Common myeloid progenitor, CD34-positive (primary cell): ENCODE data around the gene HPGD.

Experiments
- CTCF ChIA-PET: fragments of 350-600 bp; sonication (Branson Sonifier 250); formaldehyde crosslinking; loops from one replicate; lab custom pipeline; 2021; ENCODE audit warnings: antibody characterized with exemption; lab: Charles Lee
- POLR2A ChIA-PET: fragments of 350-600 bp; sonication (Branson Sonifier 250); formaldehyde crosslinking; loops from one replicate; lab custom pipeline; 2021; ENCODE audit warnings: antibody characterized with exemption; lab: Charles Lee
- DNase-seq, 3 donors: peaks; one replicate each; pipeline versions ENCODE4 v3.0.0 to v3.0.0-alpha.2; 2013
- H3K27ac ChIP-seq, 2 experiments: 1 replicate in 1 of 2; 2 replicates in 1 of 2; pipeline ENCODE4 v1.7.0; 2013; ENCODE audit warnings: inconsistent platforms in 2 of 2, low read length in 2 of 2, mild to moderate bottlenecking in 2 of 2, low read depth in 1 of 2, moderate library complexity in 1 of 2; ENCODE audit not compliant: severe bottlenecking in 2 of 2, insufficient read depth in 1 of 2, poor library complexity in 1 of 2
- H3K27me3 ChIP-seq, 5 experiments: replicated peaks in 2 of 5; 1 replicate in 3 of 5; 2 replicates in 2 of 5; pipeline versions ENCODE4 v1.6.1 to v1.7.0; 2013; ENCODE audit warnings: low read length in 4 of 5, mild to moderate bottlenecking in 2 of 5, moderate library complexity in 2 of 5, inconsistent platforms in 1 of 5; ENCODE audit not compliant: insufficient read depth in 5 of 5, control insufficient read depth in 4 of 5
- H3K36me3 ChIP-seq, 4 experiments: 1 replicate in 2 of 4; 2 replicates in 2 of 4; pipeline versions ENCODE4 v1.6.1 to v1.7.0; 2013; ENCODE audit warnings: low read length in 3 of 4, control low read depth in 1 of 4, mild to moderate bottlenecking in 1 of 4; ENCODE audit not compliant: control insufficient read depth in 4 of 4, insufficient read depth in 4 of 4
- H3K4me1 ChIP-seq, 4 experiments: 1 replicate in 3 of 4; 2 replicates in 1 of 4; pipeline versions ENCODE4 v1.6.1 to v1.7.1; 2013; ENCODE audit warnings: low read length in 3 of 4, mild to moderate bottlenecking in 3 of 4, control low read depth in 1 of 4, inconsistent platforms in 1 of 4, moderate library complexity in 1 of 4; ENCODE audit not compliant: control insufficient read depth in 4 of 4, insufficient read depth in 4 of 4; ENCODE audit errors: control extremely low read depth in 1 of 4
- H3K4me3 ChIP-seq, 7 experiments: 1 replicate in 4 of 7; 2 replicates in 3 of 7; pipeline versions ENCODE4 v1.5.1 to v1.7.0; 2013; ENCODE audit warnings: mild to moderate bottlenecking in 7 of 7, low read length in 6 of 7, moderate library complexity in 6 of 7, inconsistent platforms in 2 of 7, low read depth in 2 of 7, control low read depth in 1 of 7; ENCODE audit not compliant: insufficient read depth in 4 of 7, control insufficient read depth in 1 of 7; ENCODE audit errors: extremely low read depth in 1 of 7
- H3K9me3 ChIP-seq, 5 experiments: 1 replicate in 4 of 5; 2 replicates in 1 of 5; pipeline versions ENCODE4 v1.6.1 to v1.7.1; 2013; ENCODE audit warnings: low read length in 4 of 5, mild to moderate bottlenecking in 2 of 5, inconsistent platforms in 1 of 5, low read depth in 1 of 5, moderate library complexity in 1 of 5; ENCODE audit not compliant: control insufficient read depth in 4 of 5, insufficient read depth in 2 of 5; ENCODE audit errors: control extremely low read depth in 1 of 5
- WGBS: methylation state at CpG from one replicate; pipeline ENCODE4 v1.1.5; 2013; ENCODE audit not compliant: insufficient coverage; 5-methylcytosine and 5-hydroxymethylcytosine counted together

Gene HPGD

DNA sequence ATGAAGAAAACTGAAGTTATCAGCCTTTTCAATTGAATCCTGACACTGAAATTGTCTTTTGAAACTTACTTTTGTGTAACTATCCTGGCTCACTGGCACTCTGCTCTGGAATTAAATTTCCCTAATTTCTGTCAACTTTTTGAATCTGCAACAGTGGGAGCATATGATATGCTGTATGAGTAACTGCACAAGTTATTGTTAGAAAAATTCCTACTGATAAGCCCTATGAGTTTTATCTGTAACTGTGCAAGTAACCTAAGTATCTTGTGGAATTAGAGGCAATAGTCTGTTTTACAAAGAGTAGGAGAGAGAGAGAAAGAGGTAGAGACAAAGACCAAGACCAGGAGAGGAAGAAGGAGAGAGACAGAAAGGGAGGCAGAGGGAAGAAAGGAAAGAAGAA lies 9.2 kb upstream of the HPGD start:
- Histone ChIP-seq H3K27me3 (no peaks in the 10 kb centered on the region), H3K36me3 (no peaks in the 10 kb centered on the region), H3K4me1 (peaks cover 0 to 7% (median 1%) of the 10 kb centered on the region in 4 experiments), H3K4me3 (no peak overlapping the region), H3K9me3 (no peaks in the 10 kb centered on the region), H3K27ac (no peak overlapping the region)
- no peak for DNase-seq
- ChIA-PET POLR2A (no interaction called here), CTCF (no interaction called here)

DNA sequence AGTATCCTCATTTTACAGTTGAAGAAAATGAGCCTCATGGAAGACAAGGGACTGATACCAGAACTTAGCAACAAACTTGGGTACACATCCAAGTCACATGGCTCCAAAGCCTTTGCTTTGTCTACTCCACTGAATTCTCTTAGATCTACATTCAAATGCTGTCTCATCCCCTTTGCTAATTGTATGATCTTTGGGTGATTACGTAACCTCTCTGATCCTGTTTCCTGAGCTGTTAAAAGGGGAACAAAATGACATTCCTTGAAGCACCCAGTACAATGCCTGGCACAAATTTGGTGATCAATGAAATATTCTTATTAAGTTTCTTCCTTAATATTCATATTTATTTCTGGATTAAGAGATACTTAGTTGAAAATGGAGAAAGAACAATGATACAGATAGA lies 5.9 kb upstream of the HPGD start:
- Histone ChIP-seq H3K36me3 (no peaks in the 10 kb centered on the region), H3K4me1 (peaks cover 3 to 20% (median 5%) of the 10 kb centered on the region in 4 experiments), H3K27ac (no peak overlapping the region), H3K4me3 (no peak overlapping the region), H3K27me3 (peaks cover 0 to 9% (median 0%) of the 10 kb centered on the region in 5 experiments), H3K9me3 (no peaks in the 10 kb centered on the region)
- POLR2A ChIA-PET = no interaction called here
- CTCF ChIA-PET = no interaction called here
- WGBS = 67% methylated on average over 1 of the region's 1 CpG
- DNase-seq = no peak

DNA sequence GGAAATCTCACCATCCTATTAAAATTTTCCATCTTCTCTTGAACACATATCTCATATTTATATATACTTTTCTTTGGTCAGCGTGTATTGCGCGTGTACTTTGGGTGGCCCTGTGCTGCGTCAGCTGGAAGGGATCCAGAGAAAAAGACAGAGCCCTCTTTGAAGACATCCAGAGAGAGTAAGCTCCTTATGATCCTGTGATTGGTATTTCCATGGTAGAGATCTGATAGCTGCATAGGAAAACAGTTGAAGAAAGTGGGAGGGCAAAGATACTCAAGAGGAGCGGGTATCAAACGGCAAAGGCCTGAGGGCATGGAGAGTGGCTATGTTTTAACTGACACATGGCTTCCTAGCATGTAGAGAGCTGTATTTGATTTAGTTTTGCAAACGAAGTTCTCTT lies 4.4 kb upstream of the HPGD start:
- 100% methylated on average over 6 of the region's 7 CpGs for WGBS

DNA sequence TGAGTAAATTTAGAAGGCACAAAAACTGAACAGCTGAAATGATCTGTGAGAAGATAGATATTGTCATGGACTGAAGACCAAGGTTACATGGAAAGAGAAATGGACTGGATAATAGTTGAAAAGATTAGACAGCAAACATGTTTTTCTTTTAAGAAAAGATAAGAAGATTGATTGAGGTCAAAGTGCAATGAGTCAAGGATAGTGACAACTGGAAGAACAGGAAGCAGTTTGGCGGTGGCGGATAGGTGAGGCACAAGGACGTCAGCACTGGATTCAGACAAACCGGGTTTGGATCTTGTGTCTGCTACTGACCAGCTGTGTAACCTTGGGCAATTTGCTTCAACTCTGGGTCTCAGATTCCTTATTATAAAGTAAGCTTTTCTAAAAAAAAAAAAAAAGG lies 2.0 kb upstream of the HPGD start:
- H3K27me3 ChIP-seq = peaks cover 0 to 9% (median 0%) of the 10 kb centered on the region in 5 experiments
- H3K36me3 ChIP-seq = no peaks in the 10 kb centered on the region
- WGBS = 79% methylated on average over 3 of the region's 4 CpGs
- no peak for DNase-seq
- H3K9me3 ChIP-seq = no peaks in the 10 kb centered on the region
- no peak overlapping the region for H3K27ac ChIP-seq
- ChIA-PET POLR2A (no interaction called here), CTCF (no interaction called here)
- H3K4me1 ChIP-seq = peaks cover 14 to 46% (median 27%) of the 10 kb centered on the region in 4 experiments
- no peak overlapping the region for H3K4me3 ChIP-seq

More for the DNA sequence above, 4.4 kb upstream of the HPGD start:
- POLR2A ChIA-PET = no interaction called here
- Histone ChIP-seq H3K4me3 (no peak overlapping the region), H3K36me3 (no peaks in the 10 kb centered on the region), H3K27ac (no peak overlapping the region), H3K27me3 (peaks cover 0 to 9% (median 0%) of the 10 kb centered on the region in 5 experiments), H3K4me1 (peaks cover 3 to 33% (median 17%) of the 10 kb centered on the region in 4 experiments), H3K9me3 (no peaks in the 10 kb centered on the region)
- no peak for DNase-seq
- CTCF ChIA-PET = no interaction called here

DNA sequence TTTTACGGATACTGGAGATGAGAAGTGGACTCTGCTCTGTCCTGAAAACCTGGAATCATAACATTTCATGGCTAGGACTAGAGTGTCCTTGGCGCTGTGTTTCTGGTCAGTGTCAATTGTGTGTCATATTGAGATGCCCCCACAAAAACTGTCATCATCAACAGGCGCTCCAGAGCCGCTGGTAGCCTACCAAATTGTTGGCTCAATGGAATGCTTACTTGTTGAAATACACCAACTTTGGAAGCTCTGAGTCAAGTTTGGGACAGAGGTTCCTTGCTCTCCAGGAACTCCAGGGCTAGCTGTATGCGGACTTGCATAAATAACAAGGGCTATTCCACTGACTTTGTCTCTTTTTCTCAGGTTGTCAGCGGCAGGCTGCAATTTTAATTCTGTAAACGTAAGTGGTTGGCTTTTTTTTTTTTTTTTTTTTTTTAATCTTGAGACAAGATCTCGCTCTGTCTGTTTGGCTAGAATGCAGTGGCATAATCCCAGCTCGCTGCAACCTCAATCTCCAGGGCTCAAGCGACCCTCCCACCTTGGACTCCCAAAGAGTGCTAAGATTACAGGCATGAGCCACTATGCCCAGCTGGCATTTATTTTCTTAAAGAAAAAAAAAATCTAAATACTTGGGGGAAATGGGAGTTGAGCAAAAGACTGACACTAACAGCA lies 871 bp upstream of the HPGD start:
- peak in 2 of 3 donors; percentile 20 to 64 for DNase-seq
- H3K27ac ChIP-seq = peak overlapping the region; percentile 4 to 45
- ChIA-PET POLR2A (no interaction called here), CTCF (interaction anchor here (1.1 kb wide), 1 partner anchor 9 kb away, joined by 4 read pairs; no protein-coding TSS in a partner anchor)
- H3K4me3 ChIP-seq = peak overlapping the region in 6 of 7 experiments; percentile 71 to 94 (median 86)
- H3K36me3 ChIP-seq = no peaks in the 10 kb centered on the region
- H3K9me3 ChIP-seq = no peaks in the 10 kb centered on the region
- peaks cover 0 to 9% (median 0%) of the 10 kb centered on the region in 5 experiments for H3K27me3 ChIP-seq
- peaks cover 15 to 42% (median 28%) of the 10 kb centered on the region in 4 experiments for H3K4me1 ChIP-seq
- WGBS = 29% methylated on average over 10 of the region's 10 CpGs

DNA sequence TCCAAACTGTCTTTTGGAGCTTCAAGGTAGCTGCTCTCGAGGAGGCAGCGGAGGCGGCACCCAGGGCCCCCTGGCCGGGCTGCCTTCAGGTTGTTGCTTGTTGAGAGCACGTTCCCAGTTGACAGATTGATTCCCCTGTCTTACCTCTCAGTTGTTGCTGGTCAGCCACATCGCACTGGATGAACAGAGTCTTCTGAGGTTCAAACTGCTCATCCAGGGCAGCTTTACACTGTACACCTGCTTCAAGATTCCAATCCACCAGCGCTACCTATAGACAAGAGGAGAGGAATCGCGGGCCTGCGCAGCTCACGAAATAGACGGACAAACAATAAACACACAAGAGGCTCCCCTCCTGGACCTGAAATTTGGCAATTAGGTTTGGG lies 497 bp downstream of the HPGD start:
- POLR2A ChIA-PET = no interaction called here
- peaks cover 21 to 48% (median 32%) of the 10 kb centered on the region in 4 experiments for H3K4me1 ChIP-seq
- 0% methylated on average over 8 of the region's 12 CpGs for WGBS
- H3K27me3 ChIP-seq = peaks cover 0 to 9% (median 0%) of the 10 kb centered on the region in 5 experiments
- H3K9me3 ChIP-seq = no peaks in the 10 kb centered on the region
- peak overlapping the region; percentile 15 to 64 for H3K27ac ChIP-seq
- CTCF ChIA-PET = interaction anchor here (1.3 kb wide), 1 partner anchor 84 kb away, joined by 3 read pairs; no protein-coding TSS in a partner anchor
- H3K36me3 ChIP-seq = no peaks in the 10 kb centered on the region
- peak in 2 of 3 donors; percentile 46 to 57 for DNase-seq
- H3K4me3 ChIP-seq = peak overlapping the region; percentile 47 to 94 (median 84)

DNA sequence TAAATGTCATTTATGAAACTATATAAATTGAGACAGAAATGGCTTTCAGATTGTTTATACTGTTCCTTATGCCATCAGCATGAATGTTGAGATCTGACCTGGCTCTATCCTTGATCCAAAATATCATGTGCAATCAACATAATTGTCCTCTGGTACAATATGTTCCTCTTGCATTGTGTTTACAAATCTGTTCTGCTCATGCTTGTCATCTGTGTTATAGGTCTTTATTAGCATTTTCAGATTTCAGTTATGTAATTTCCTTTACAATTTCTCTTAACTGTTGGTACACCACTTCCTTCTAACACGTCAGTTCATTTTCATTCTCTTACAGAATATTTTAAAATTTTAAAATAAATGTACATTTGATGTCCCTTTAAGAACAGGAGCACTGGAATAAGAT lies 1.6 kb downstream of the HPGD start:
- Histone ChIP-seq H3K9me3 (no peaks in the 10 kb centered on the region), H3K36me3 (no peaks in the 10 kb centered on the region), H3K27ac (no peak overlapping the region), H3K27me3 (peaks cover 0 to 9% (median 0%) of the 10 kb centered on the region in 5 experiments), H3K4me3 (peak overlapping the region in 2 of 7 experiments; percentile 2 to 31), H3K4me1 (peaks cover 21 to 48% (median 32%) of the 10 kb centered on the region in 4 experiments)
- CTCF ChIA-PET = no interaction called here
- POLR2A ChIA-PET = no interaction called here
- peak in 2 of 3 donors; percentile 46 to 61 for DNase-seq
- WGBS = no CpG with 5 or more reads among the region's 1 CpG
